Transverse colon (tissue), 4 donors: ENCODE data around the gene ARHGEF11. TPM values are rescaled to one million over a fixed set of nuclear protein-coding genes. Genes with fewer than 3 reads are reported as not detected.

ENCODE experiments used
- DNase-seq: peaks from one replicate; pipeline ENCODE4 v3.0.0-alpha.2; 2019
- H3K27ac ChIP-seq, 4 donors: fragments of 200-600 bp; sonication (generic); 2 replicates each; pipeline ENCODE4 v1.5.1; 2016 to 2018; ENCODE audit warnings: inconsistent platforms in 4 of 4
- H3K27me3 ChIP-seq: fragments of 200-600 bp; sonication (generic); 2 replicates; pipeline ENCODE4 v1.5.1; 2017; ENCODE audit warnings: inconsistent platforms
- H3K36me3 ChIP-seq, 4 donors: fragments of 200-600 bp; sonication (generic); 2 replicates each; pipeline ENCODE4 v1.5.1; 2017 to 2019; ENCODE audit warnings: inconsistent platforms in 4 of 4
- H3K4me1 ChIP-seq, 4 donors: fragments of 200-600 bp; sonication (generic); 2 replicates each; pipeline ENCODE4 v1.5.1; 2017 to 2020; ENCODE audit warnings: inconsistent platforms in 4 of 4
- H3K4me3 ChIP-seq, 4 donors: fragments of 200-600 bp; sonication (generic); 1 replicate in 1 of 4; 2 replicates in 3 of 4; pipeline versions ENCODE4 v1.5.1 to v1.6.1; 2017 to 2019; ENCODE audit warnings: inconsistent platforms in 4 of 4
- H3K9me3 ChIP-seq, 2 donors: fragments of 200-600 bp; sonication (generic); 2 replicates each; pipeline ENCODE4 v1.5.1; 2017 to 2019; ENCODE audit warnings: inconsistent platforms in 2 of 2
- EP300 ChIP-seq: sonication (generic); formaldehyde crosslinking; IDR thresholded peaks from one replicate; pipeline ENCODE4 v1.6.1; 2017; ENCODE audit warnings: antibody characterized with exemption, low read depth
- POLR2A ChIP-seq: fragments of 450-650 bp; IDR thresholded peaks from one replicate; pipeline ENCODE4 v1.6.1; 2016; ENCODE audit warnings: antibody characterized with exemption, mild to moderate bottlenecking, moderate library complexity
- POLR2AphosphoS5 ChIP-seq, 3 donors: sonication (generic); formaldehyde crosslinking; IDR thresholded peaks; one replicate each; pipeline ENCODE4 v1.6.1; 2016; ENCODE audit warnings: antibody characterized with exemption in 3 of 3
- WGBS, 2 donors: methylation state at CpG; one replicate each; pipeline ENCODE4 v1.1.5; 2018; ENCODE audit warnings: low coverage in 1 of 2; 5-methylcytosine and 5-hydroxymethylcytosine counted together
- in situ Hi-C, 4 donors: fragments of 200-750 bp; cut with MboI; loops; one replicate each; pipeline versions ENCODE4 v1.15.0 to v1.15.1; 2017; ENCODE audit warnings: low sequenced_read_pairs in 3 of 4, low pct_ligation_motif_present in 1 of 4, low pct_unique_long_range_greater_than_20kb in 1 of 4
- intact Hi-C: fragments of 100-400 bp; cut with DNase I; formaldehyde crosslinking; loops from one replicate; pipeline ENCODE4 v1.15.1; 2023; ENCODE audit warnings: low total_unique reads
- total RNA-seq, 4 donors: library from RNA; depleted of rRNA; stranded (reverse); fragments of >200 nt; gene quantifications; one replicate each; pipeline ENCODE4 v1.1.0, GENCODE V29; 2016
- TF ChIP-seq, protein P1 (sequence below), 5 experiments: fragments of 200-600 bp in 3 of 5; fragments of 450-650 bp in 2 of 5; sonication (generic) in 3 of 5; IDR thresholded peaks; 1 replicate in 2 of 5; 2 replicates in 3 of 5; pipeline ENCODE4 v1.5.1; 2016 to 2017; ENCODE audit warnings: antibody characterized with exemption in 5 of 5, inconsistent platforms in 3 of 5, mild to moderate bottlenecking in 2 of 5, moderate library complexity in 1 of 5

Gene ARHGEF11
- total RNA-seq, 4 donors from 2014 or later = 52.6 to 82.8 (median 62.1) TPM

DNA sequence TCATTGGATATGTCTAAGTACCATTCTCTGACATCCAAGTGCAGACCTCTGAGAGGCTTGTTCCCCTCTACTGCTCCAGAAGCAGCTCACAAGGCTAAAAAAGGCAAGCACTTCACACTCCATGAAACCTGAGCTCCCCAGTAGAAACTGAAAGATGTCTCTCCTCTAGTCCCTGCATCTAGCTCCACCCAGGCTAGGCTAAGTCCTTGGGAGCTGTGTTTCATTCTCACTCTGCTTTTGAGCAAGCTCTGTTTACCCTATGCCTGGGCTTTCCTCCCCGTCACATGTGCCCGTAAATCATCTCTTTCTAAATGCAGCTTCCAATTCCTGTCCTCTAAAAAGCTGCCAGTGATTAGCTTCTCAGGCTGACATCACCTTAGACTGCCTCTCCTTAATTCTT, 86.1 kb downstream of the ARHGEF11 start:
- peaks cover 0 to 61% (median 20%) of the 10 kb centered on the region in 4 donors for H3K36me3 ChIP-seq
- H3K9me3 ChIP-seq = no peaks in the 10 kb centered on the region
- DNase-seq = no peak
- in situ Hi-C loops = no loop called here
- H3K4me3 ChIP-seq = no peak overlapping the region
- no peaks in the 10 kb centered on the region for H3K4me1 ChIP-seq
- intact Hi-C loops = no loop called here
- 81% methylated on average over 2 of the region's 2 CpGs; no CpG with 5 or more reads in 1 of the 2 donors for WGBS, 2 donors
- no peaks in the 10 kb centered on the region for H3K27me3 ChIP-seq
- H3K27ac ChIP-seq = no peak overlapping the region
- TF ChIP-seq, protein P1, sequence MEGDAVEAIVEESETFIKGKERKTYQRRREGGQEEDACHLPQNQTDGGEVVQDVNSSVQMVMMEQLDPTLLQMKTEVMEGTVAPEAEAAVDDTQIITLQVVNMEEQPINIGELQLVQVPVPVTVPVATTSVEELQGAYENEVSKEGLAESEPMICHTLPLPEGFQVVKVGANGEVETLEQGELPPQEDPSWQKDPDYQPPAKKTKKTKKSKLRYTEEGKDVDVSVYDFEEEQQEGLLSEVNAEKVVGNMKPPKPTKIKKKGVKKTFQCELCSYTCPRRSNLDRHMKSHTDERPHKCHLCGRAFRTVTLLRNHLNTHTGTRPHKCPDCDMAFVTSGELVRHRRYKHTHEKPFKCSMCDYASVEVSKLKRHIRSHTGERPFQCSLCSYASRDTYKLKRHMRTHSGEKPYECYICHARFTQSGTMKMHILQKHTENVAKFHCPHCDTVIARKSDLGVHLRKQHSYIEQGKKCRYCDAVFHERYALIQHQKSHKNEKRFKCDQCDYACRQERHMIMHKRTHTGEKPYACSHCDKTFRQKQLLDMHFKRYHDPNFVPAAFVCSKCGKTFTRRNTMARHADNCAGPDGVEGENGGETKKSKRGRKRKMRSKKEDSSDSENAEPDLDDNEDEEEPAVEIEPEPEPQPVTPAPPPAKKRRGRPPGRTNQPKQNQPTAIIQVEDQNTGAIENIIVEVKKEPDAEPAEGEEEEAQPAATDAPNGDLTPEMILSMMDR (IDR thresholded peaks at IDR 0.05) = no peak
- TF ChIP-seq EP300 (no peak), POLR2AphosphoS5 (IDR thresholded peaks at IDR 0.05) (no peak), POLR2A (no peak)

DNA sequence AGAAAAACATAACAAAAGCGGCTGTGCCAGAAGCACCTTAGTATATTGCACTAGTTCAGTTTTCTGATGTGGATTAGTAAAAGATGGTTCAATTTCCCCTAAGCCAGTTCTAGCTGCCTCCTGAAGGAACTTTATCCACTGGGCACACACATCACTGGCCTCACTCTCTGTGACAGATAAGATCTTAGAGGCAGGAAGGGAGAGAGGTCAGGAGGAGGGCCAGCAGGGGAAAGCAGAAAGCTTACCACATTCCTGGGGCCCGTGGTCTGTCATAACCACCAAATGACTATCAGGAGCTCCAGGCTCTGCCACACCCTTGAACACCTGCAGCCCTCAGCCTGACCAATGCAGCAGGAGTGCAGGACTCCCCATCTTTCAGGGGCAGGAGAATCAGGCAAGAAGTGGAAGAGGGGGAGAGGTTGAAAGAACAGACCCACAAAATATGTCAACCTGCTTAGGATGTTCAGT, 87.3 kb downstream of the ARHGEF11 start:
- no peak overlapping the region for H3K4me3 ChIP-seq
- TF ChIP-seq EP300 = no peak
- no peak for TF ChIP-seq POLR2AphosphoS5 (IDR thresholded peaks at IDR 0.05)
- TF ChIP-seq POLR2A = no peak
- TF ChIP-seq, protein P1 (IDR thresholded peaks at IDR 0.05) = no peak
- no peaks in the 10 kb centered on the region for H3K27me3 ChIP-seq
- DNase-seq = no peak
- intact Hi-C loops (no loop called here), in situ Hi-C loops (no loop called here)
- H3K36me3 ChIP-seq = peaks cover 0 to 62% (median 20%) of the 10 kb centered on the region in 4 donors
- 63 to 100% methylated on average over 1 to 2 of the region's 2 CpGs for WGBS, 2 donors
- no peaks in the 10 kb centered on the region for H3K9me3 ChIP-seq
- no peaks in the 10 kb centered on the region for H3K4me1 ChIP-seq
- no peak overlapping the region for H3K27ac ChIP-seq

DNA sequence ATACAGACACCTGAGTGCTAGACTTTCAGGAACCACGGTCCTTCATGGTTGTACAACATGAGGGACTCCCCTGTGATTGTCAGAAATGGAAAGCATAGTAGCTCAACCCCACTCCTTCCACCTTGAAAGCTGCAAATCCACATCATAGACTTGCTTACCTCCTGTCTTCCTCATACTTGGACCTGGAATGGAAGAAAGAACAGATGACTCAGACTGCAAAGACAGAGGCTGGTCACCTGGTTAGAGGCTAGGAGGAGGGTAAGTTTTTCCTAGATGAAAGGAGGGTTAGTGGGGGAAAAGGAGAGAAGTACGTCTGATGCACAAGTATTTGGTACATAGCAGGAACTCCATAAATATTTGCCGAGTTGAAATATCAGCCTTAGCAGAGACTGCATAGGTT, 87.9 kb downstream of the ARHGEF11 start:
- Histone ChIP-seq H3K27ac (no peak overlapping the region), H3K27me3 (no peaks in the 10 kb centered on the region), H3K9me3 (no peaks in the 10 kb centered on the region), H3K4me3 (no peak overlapping the region), H3K36me3 (peaks cover 0 to 66% (median 20%) of the 10 kb centered on the region in 4 donors), H3K4me1 (no peaks in the 10 kb centered on the region)
- intact Hi-C loops (no loop called here), in situ Hi-C loops (no loop called here)
- WGBS, 2 donors = 83 to 84% methylated on average over 3 of the region's 3 CpGs
- TF ChIP-seq POLR2A (no peak), POLR2AphosphoS5 (IDR thresholded peaks at IDR 0.05) (no peak), EP300 (no peak)
- TF ChIP-seq, protein P1 (IDR thresholded peaks at IDR 0.05) = no peak
- DNase-seq = no peak

DNA sequence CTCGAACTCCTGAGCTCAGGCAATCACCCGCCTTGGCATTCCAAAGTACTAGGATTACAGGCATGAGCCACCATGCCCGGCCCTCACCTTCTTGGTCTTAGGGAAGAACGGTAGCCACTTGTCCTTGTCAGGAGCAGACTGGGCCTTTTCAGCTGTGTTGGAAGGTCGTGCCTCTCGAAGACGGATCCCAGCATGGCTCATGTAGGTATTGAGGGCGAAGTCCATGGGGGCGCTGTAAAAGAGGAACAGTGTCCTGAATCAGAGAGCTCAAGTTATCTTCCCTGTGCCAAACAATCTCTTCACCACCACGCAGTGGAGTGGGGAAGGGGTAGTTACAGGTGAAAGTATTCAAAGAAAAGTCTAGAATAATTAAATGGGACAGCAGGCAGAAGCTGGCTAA, 89.2 kb downstream of the ARHGEF11 start:
- Histone ChIP-seq H3K4me1 (no peaks in the 10 kb centered on the region), H3K36me3 (peaks cover 0 to 67% (median 20%) of the 10 kb centered on the region in 4 donors), H3K9me3 (no peaks in the 10 kb centered on the region), H3K27me3 (no peaks in the 10 kb centered on the region), H3K4me3 (no peak overlapping the region), H3K27ac (no peak overlapping the region)
- TF ChIP-seq, protein P1 (IDR thresholded peaks at IDR 0.05) = no peak
- no peak for TF ChIP-seq POLR2A
- no peak for TF ChIP-seq EP300
- no peak for TF ChIP-seq POLR2AphosphoS5 (IDR thresholded peaks at IDR 0.05)
- intact Hi-C loops = no loop called here
- 85% methylated on average over 10 of the region's 10 CpGs; no CpG with 5 or more reads in 1 of the 2 donors for WGBS, 2 donors
- no peak for DNase-seq
- in situ Hi-C loops = no loop called here
